Keratinocyte (primary cell): ENCODE results near the gene PLXNB2. TPM values are rescaled to one million over a fixed set of nuclear protein-coding genes. Genes with fewer than 3 reads are reported as not detected.

Source experiments
- DNase-seq: peaks from one replicate; pipeline ENCODE4 v3.0.0-alpha.2; 2011; ENCODE audit warnings: low read depth, missing footprints, low spot score
- FAIRE-seq: peaks from 2 replicates; lab custom pipeline; 2011; peaks lifted over from hg19 to GRCh38; lab: Jason Lieb, UNC
- H2AFZ ChIP-seq: 2 replicates; pipeline ENCODE4 v1.6.0; 2012; ENCODE audit warnings: low read length, control low read depth, inconsistent platforms; ENCODE audit not compliant: control insufficient read depth
- H3K27ac ChIP-seq: 2 replicates; pipeline ENCODE4 v1.5.1; 2011; ENCODE audit warnings: low read length; ENCODE audit not compliant: control insufficient read depth, insufficient read depth
- H3K27me3 ChIP-seq: 3 replicates; pipeline ENCODE4 v1.6.0; 2011; ENCODE audit warnings: low read length; ENCODE audit not compliant: control insufficient read depth, insufficient read depth; ENCODE audit errors: extremely low read depth
- H3K36me3 ChIP-seq, 2 experiments: 2 replicates in 1 of 2; 3 replicates in 1 of 2; pipeline ENCODE4 v1.5.1; 2011; ENCODE audit warnings: low read length in 2 of 2, mild to moderate bottlenecking in 1 of 2; ENCODE audit not compliant: control insufficient read depth in 2 of 2, insufficient read depth in 2 of 2; ENCODE audit errors: extremely low read depth in 1 of 2
- H3K4me1 ChIP-seq: 3 replicates; pipeline ENCODE4 v1.5.1; 2011; ENCODE audit warnings: low read length; ENCODE audit not compliant: control insufficient read depth, insufficient read depth; ENCODE audit errors: extremely low read depth
- H3K4me2 ChIP-seq: 3 replicates; pipeline ENCODE4 v1.6.0; 2011; ENCODE audit warnings: low read depth, low read length; ENCODE audit not compliant: control insufficient read depth, insufficient read depth; ENCODE audit errors: extremely low read depth
- H3K4me3 ChIP-seq, 3 experiments: fragments of 200-600 bp in 1 of 3; sonication (generic) in 1 of 3; 2 replicates in 2 of 3; 3 replicates in 1 of 3; pipeline ENCODE4 v1.5.1; 2011 to 2016; ENCODE audit warnings: low read length in 3 of 3, mild to moderate bottlenecking in 3 of 3, control low read depth in 2 of 3, inconsistent platforms in 1 of 3, low read depth in 1 of 3, mixed read lengths in 1 of 3, mixed run types in 1 of 3, moderate library complexity in 1 of 3; ENCODE audit not compliant: control insufficient read depth in 2 of 3, insufficient read depth in 2 of 3; ENCODE audit errors: extremely low read depth in 1 of 3
- H3K79me2 ChIP-seq: 2 replicates; pipeline ENCODE4 v1.6.0; 2012; ENCODE audit warnings: low read length; ENCODE audit not compliant: control insufficient read depth, insufficient read depth
- H3K9ac ChIP-seq: 3 replicates; pipeline ENCODE4 v1.6.0; 2011; ENCODE audit warnings: low read length; ENCODE audit not compliant: control insufficient read depth, insufficient read depth; ENCODE audit errors: extremely low read depth
- H3K9me1 ChIP-seq: 3 replicates; pipeline ENCODE4 v1.6.0; 2011; ENCODE audit warnings: low read length; ENCODE audit not compliant: control insufficient read depth, insufficient read depth; ENCODE audit errors: extremely low read depth
- H3K9me3 ChIP-seq: 2 replicates; pipeline ENCODE4 v1.5.1; 2012; ENCODE audit warnings: low read depth, low read length; ENCODE audit not compliant: control insufficient read depth
- H4K20me1 ChIP-seq: 3 replicates; pipeline ENCODE4 v1.6.0; 2011; ENCODE audit warnings: low read length; ENCODE audit not compliant: control insufficient read depth, insufficient read depth; ENCODE audit errors: extremely low read depth
- CTCF ChIP-seq, 3 experiments: IDR thresholded peaks in 1 of 3; conservative IDR thresholded peaks in 1 of 3; optimal IDR thresholded peaks in 1 of 3; 2 replicates in 2 of 3; 3 replicates in 1 of 3; pipeline versions ENCODE3 to v1.5.1; 2011; ENCODE audit warnings: low read length in 3 of 3, mild to moderate bottlenecking in 3 of 3, moderate library complexity in 2 of 3, control low read depth in 1 of 3, inconsistent platforms in 1 of 3; ENCODE audit not compliant: insufficient read depth in 2 of 3; ENCODE audit errors: extremely low read depth in 1 of 3
- EZH2 ChIP-seq: IDR thresholded peaks from one replicate; pipeline ENCODE4 v1.6.1; 2012; ENCODE audit warnings: inconsistent platforms, mild to moderate bottlenecking, low read length, moderate library complexity
- dilution Hi-C: fragments of 300-500 bp; cut with MboI; formaldehyde crosslinking; loops from one replicate; pipeline ENCODE4 v1.7.0; 2020; ENCODE audit warnings: low sequenced_read_pairs; ENCODE audit not compliant: extremely low pct_ligation_motif_present
- polyA plus RNA-seq, 5 experiments: library from polyadenylated mRNA; depleted of rRNA in 3 of 5; stranded (reverse) in 3 of 5; stranded (forward) in 1 of 5; unstranded in 1 of 5; fragments of >200 nt; gene quantifications; 1 replicate in 1 of 5; 2 replicates in 3 of 5; 3 replicates in 1 of 5; pipeline versions ENCODE4 v1.2.1 to v1.2.3, GENCODE V29; 2011 to 2012; ENCODE audit warnings: missing spikeins in 2 of 5, low read depth in 1 of 5, low replicate concordance in 1 of 5

Gene PLXNB2
- polyA plus RNA-seq, 1 donor (not counting 4 experiments of a cell fraction or from before 2014, with no cell fraction given) = 44.3 TPM

- Histone ChIP-seq H3K27me3 (no peaks in the 10 kb centered on the region), H3K4me2 (peak overlapping the region; percentile 88), H3K9me3 (no peaks in the 10 kb centered on the region), H3K4me3 (peak overlapping the region; percentile 84 to 95 (median 94)), H3K27ac (peak overlapping the region; percentile 93), H3K9me1 (no peaks in the 10 kb centered on the region), H4K20me1 (peaks cover 3% of the 10 kb centered on the region), H3K36me3 (peaks cover 4 to 9% of the 10 kb centered on the region in 2 experiments), H3K9ac (peak overlapping the region; percentile 96), H3K4me1 (peaks cover 24% of the 10 kb centered on the region), H3K79me2 (peaks cover 51% of the 10 kb centered on the region), H2AFZ (peak overlapping the region; percentile 70)
- FAIRE-seq (no peak), DNase-seq (no peak)
- dilution Hi-C loops = no loop called here
- TF ChIP-seq CTCF (optimal IDR thresholded peaks at IDR 0.05 in 1 of 3, IDR thresholded peaks at IDR 0.05 in 1 of 3, conservative IDR thresholded peaks at IDR 0.05 in 1 of 3; ENCODE audit: extremely low read depth in 1 of 3, insufficient read depth in 2 of 3, low read length in 3 of 3) (no peak), EZH2 (no peak)
These were observed 62.0 kb downstream of the PLXNB2 start for GRCh38 chr22:50245214-50246072.

- no peaks in the 10 kb centered on the region for H3K9me1 ChIP-seq
- H3K4me3 ChIP-seq = peak within 1 kb of the TSS; percentile 84 to 95 (median 94)
- no peaks in the 10 kb centered on the region for H3K9me3 ChIP-seq
- H3K36me3 ChIP-seq = peaks cover 8 to 14% of the 10 kb centered on the region in 2 experiments
- peak within 1 kb of the TSS; percentile 96 for H3K9ac ChIP-seq
- peak within 1 kb of the TSS; percentile 93 for H3K27ac ChIP-seq
- DNase-seq = no peak
- H3K79me2 ChIP-seq = peaks cover 59% of the 10 kb centered on the region
- peak within 1 kb of the TSS; percentile 88 for H3K4me2 ChIP-seq
- peak within 1 kb of the TSS; percentile 95 for H2AFZ ChIP-seq
- TF ChIP-seq EZH2 (no peak), CTCF (optimal IDR thresholded peaks at IDR 0.05 in 1 of 3, IDR thresholded peaks at IDR 0.05 in 1 of 3, conservative IDR thresholded peaks at IDR 0.05 in 1 of 3; ENCODE audit: extremely low read depth in 1 of 3, insufficient read depth in 2 of 3, low read length in 3 of 3) (peak in 2 of 3 experiments; percentile 19 to 28)
- H3K27me3 ChIP-seq = no peaks in the 10 kb centered on the region
- peaks cover 20% of the 10 kb centered on the region for H3K4me1 ChIP-seq
- dilution Hi-C loops = no loop called here
- peak; percentile 36 for FAIRE-seq
- H4K20me1 ChIP-seq = peaks cover 7% of the 10 kb centered on the region
These were observed 62.8 kb downstream of the PLXNB2 start, which contains the start of gene TUBGCP6 for GRCh38 chr22:50244420-50245213. Gene TUBGCP6, minus strand, starts transcription at chr22:50245023. Its CDS starts 564 bp downstream, at chr22:50244459.
